LNCAP (cell line): ENCODE measurements around the gene KAZN.

ENCODE experiments used
- CTCF ChIP-seq: fragments of 450-650 bp; IDR thresholded peaks from 2 replicates; pipeline ENCODE4 v1.5.1; 2017; ENCODE audit warnings: mild to moderate bottlenecking

Gene KAZN

GRCh38 chr1:14732728-14733047 is 134.2 kb downstream of the KAZN start:
- no peak for TF ChIP-seq CTCF

DNA sequence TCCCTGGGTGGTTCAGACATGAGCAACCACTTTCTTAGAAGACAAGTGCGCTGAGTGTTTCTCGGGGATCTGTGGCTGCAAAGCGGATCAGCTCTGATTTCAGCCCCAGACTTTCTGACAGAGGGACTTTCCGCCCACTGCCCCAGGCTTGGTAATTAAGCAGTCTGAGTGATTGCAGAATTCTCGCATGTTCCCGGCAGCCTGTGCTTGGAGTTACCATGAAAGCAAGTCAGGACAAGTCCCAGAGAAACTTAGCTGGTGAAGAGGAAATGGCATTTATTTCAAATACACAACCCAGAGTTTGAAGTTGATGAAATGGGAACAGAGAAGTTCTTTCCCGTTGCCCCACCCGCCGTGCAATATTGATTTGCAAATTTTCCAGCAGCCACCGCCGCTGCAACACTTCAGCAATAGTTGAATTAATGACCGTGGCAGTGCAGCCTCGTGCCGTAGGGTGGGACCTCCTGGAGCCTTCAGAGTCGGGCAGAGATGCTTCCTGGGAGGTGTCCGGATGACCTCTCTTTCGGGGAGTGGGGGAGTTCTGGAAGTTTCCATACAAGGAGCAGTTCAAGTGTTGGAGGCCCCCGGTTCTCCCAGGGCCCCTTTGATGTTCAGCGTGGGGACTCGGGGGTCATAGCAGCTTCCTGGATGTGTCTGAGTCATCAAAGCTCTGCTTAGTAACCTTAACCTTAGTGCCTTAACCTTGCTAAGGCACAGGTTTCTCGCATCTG is 134.7 kb downstream of the KAZN start:
- no peak for TF ChIP-seq CTCF

GRCh38 chr1:14733779-14734140 is 135.3 kb downstream of the KAZN start:
- no peak for TF ChIP-seq CTCF

GRCh38 chr1:14735841-14736240 is 137.4 kb downstream of the KAZN start:
- TF ChIP-seq CTCF: no peak

DNA sequence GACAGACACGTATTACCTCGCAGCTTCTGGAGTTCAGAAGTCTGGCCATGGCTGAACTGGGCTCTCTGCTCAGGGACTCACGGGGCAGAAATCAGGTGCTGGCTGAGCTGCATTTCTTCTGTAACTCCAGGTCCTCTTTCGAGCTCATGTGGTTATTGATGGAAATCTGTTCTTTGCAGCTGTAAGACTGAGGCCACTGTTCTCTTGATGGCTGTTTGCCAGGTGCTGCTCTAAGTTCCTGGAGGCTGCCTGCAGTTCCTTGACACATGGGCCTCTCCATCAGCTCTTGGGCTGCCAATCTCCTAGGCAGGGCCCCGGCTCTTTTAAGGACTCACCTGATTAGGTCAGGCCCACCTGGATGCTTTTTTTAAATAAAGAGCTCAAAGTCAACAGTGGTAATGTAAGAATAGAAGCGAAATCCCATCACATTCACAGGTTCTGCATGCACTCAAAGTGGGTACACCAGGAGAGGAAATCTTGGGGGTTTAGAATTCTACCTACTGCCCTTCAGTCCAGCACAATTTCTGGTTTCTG is 139.1 kb downstream of the KAZN start:
- no peak for TF ChIP-seq CTCF

DNA sequence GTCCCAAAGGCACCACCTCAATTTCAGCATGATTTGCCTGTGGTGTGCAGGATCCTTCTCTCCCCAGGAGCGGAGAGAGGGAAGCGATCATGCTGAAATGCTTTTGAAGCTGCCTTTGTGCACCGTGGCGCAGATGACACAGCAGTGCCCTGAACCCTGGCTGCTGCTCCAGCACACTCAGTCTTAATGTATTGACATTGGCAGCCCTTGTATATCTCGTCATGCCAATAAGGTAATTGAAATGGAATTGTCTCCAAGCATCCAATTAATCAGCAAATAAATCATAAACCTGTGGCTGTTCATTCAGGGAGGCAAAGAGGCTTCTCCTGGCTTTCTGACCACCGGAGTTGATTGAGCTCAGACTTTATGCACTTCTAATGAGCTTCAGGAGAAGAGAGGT is 139.8 kb downstream of the KAZN start:
- no peak for TF ChIP-seq CTCF

GRCh38 chr1:14738647-14739046 is 140.2 kb downstream of the KAZN start:
- no peak for TF ChIP-seq CTCF
